ENCODE data around the gene COQ8B. TPM values are rescaled to one million over a fixed set of nuclear protein-coding genes. Genes with fewer than 3 reads are reported as not detected.

COQ8B gene
- total and polyA plus RNA-seq, 7 donors, result 24.7 to 59.3 (median 35.9) TPM

DNA sequence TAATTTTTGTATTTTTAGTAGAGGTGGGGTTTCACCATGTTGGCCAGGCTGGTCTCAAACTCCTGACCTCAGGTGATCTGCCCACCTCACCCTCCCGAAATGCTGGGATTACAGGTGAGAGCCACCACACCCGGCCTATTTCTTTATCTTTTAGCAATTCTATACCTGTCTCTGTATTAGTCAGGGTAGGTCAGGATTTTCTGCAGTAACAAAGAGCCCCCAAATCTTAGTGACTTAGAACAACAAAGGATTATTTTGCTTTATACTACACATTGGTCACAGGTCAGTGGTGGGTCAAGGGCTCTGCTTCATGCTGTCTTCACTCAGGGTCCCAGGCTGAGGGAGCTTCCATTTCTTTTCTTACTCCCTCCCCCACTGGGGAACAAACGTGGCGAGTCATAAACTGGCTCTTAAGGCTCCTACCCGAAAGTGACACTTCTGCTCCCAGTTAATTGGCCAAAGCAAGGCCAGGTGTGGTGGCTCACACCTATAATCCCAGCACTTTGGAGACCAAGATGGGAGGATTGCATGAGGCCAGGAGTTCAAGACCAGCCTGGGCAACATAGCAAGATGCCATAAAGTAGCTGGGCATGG is 7.1 kb upstream of the COQ8B start:
- intact Hi-C loops (cut with DNase I), result no loop called here
- no peak overlapping the region for H3K4me3 ChIP-seq
- 89 to 95% methylated on average over 5 of the region's 5 CpGs for WGBS, 2 donors
- peaks cover 5 to 61% (median 39%) of the 10 kb centered on the region in 4 donors for H3K36me3 ChIP-seq
- TF ChIP-seq, protein P1, sequence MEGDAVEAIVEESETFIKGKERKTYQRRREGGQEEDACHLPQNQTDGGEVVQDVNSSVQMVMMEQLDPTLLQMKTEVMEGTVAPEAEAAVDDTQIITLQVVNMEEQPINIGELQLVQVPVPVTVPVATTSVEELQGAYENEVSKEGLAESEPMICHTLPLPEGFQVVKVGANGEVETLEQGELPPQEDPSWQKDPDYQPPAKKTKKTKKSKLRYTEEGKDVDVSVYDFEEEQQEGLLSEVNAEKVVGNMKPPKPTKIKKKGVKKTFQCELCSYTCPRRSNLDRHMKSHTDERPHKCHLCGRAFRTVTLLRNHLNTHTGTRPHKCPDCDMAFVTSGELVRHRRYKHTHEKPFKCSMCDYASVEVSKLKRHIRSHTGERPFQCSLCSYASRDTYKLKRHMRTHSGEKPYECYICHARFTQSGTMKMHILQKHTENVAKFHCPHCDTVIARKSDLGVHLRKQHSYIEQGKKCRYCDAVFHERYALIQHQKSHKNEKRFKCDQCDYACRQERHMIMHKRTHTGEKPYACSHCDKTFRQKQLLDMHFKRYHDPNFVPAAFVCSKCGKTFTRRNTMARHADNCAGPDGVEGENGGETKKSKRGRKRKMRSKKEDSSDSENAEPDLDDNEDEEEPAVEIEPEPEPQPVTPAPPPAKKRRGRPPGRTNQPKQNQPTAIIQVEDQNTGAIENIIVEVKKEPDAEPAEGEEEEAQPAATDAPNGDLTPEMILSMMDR (IDR thresholded peaks at IDR 0.05), result no peak
- no peak for TF ChIP-seq POLR2AphosphoS5 (IDR thresholded peaks at IDR 0.05)
- TF ChIP-seq EP300 (IDR thresholded peaks at IDR 0.05), result no peak
- TF ChIP-seq POLR2A (IDR thresholded peaks at IDR 0.05), result no peak
- DNase-seq, result no peak
- no peaks in the 10 kb centered on the region for H3K27me3 ChIP-seq
- H3K9me3 ChIP-seq, result no peaks in the 10 kb centered on the region
- H3K4me1 ChIP-seq, result peaks cover 0 to 50% (median 39%) of the 10 kb centered on the region in 4 donors
- H3K27ac ChIP-seq, result no peak overlapping the region

DNA sequence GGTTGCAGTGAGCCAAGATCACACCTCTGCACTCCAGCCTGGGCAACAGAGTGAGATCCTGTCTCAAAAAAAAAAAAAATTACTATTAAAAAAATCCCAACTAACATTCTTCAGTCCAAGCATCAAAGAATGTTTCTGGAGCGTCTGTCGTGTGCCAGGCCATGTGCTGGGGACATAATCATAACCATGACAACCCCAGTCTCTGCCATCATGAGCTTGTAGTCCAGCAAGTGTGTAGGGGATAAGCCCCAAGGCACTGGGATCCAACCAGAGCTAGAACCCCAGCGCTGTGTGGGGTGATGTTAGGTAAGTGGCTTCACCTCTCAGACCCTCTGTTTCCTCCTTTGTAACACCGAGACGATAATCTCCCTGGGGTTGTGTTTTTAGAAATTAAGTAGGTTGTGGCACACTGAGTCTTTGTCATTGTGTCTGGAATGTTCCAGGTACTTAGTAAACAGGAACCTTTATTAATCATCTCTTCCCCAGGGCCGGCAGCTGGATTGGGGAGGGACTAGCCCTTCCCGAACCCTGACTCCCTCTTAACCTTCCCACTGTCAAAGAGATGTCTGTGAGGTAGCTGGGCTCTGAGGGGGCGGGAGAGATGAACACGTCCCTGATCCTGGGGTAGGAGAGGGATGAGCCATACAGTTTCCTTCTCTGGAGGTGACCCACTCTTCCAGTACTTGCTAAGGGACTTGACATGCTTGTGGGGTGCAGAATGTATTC is 5.4 kb upstream of the COQ8B start:
- no peak for DNase-seq
- H3K9me3 ChIP-seq, result no peaks in the 10 kb centered on the region
- TF ChIP-seq, protein P1 (IDR thresholded peaks at IDR 0.05), result no peak
- peak in 1 of 4 donors; percentile 28 for TF ChIP-seq POLR2AphosphoS5 (IDR thresholded peaks at IDR 0.05)
- TF ChIP-seq EP300 (IDR thresholded peaks at IDR 0.05), result no peak
- TF ChIP-seq POLR2A (IDR thresholded peaks at IDR 0.05), result no peak
- H3K27ac ChIP-seq, result peak overlapping the region; percentile 95 to 99 (median 98)
- peaks cover 0 to 65% (median 44%) of the 10 kb centered on the region in 4 donors for H3K4me1 ChIP-seq
- H3K36me3 ChIP-seq, result peaks cover 5 to 45% (median 27%) of the 10 kb centered on the region in 4 donors
- H3K27me3 ChIP-seq, result no peaks in the 10 kb centered on the region
- intact Hi-C loops (cut with DNase I), result no loop called here
- H3K4me3 ChIP-seq, result peak overlapping the region in 1 of 4 donors; percentile 74
- WGBS, 2 donors, result 86 to 87% methylated on average over 9 of the region's 9 CpGs

GRCh38 chr19:40721140-40721486 is 4.4 kb upstream of the COQ8B start:
- Histone ChIP-seq H3K27ac (peak overlapping the region; percentile 95 to 99 (median 98)), H3K27me3 (no peaks in the 10 kb centered on the region), H3K4me3 (peak overlapping the region; percentile 13 to 92 (median 76)), H3K9me3 (no peaks in the 10 kb centered on the region), H3K4me1 (peaks cover 0 to 69% (median 48%) of the 10 kb centered on the region in 4 donors), H3K36me3 (peaks cover 0 to 36% (median 25%) of the 10 kb centered on the region in 4 donors)
- intact Hi-C loops (cut with DNase I), result no loop called here
- 87 to 89% methylated on average over 6 of the region's 6 CpGs for WGBS, 2 donors
- DNase-seq, result no peak
- TF ChIP-seq EP300 (IDR thresholded peaks at IDR 0.05), result no peak
- TF ChIP-seq POLR2AphosphoS5 (IDR thresholded peaks at IDR 0.05), result no peak
- TF ChIP-seq, protein P1 (IDR thresholded peaks at IDR 0.05), result no peak
- TF ChIP-seq POLR2A (IDR thresholded peaks at IDR 0.05), result no peak

GRCh38 chr19:40719414-40719894 is 2.8 kb upstream of the COQ8B start:
- whole genome bisulfite sequencing, 2 donors, result 25 to 52% methylated on average over 7 of the region's 7 CpGs
- intact Hi-C loops (cut with DNase I), result loop anchor here (10.0 kb wide), 2 partner anchors 275 to 1315 kb away; partner anchors contain the start of genes SERTAD3 and ZFP36
- Histone ChIP-seq H3K9me3 (no peaks in the 10 kb centered on the region), H3K4me3 (peak overlapping the region; percentile 74 to 92 (median 82)), H3K36me3 (peaks cover 0 to 24% (median 10%) of the 10 kb centered on the region in 4 donors), H3K4me1 (peaks cover 0 to 79% (median 60%) of the 10 kb centered on the region in 4 donors), H3K27ac (peak overlapping the region; percentile 95 to 99 (median 98)), H3K27me3 (no peaks in the 10 kb centered on the region)
- TF ChIP-seq POLR2AphosphoS5 (IDR thresholded peaks at IDR 0.05) (no peak), EP300 (IDR thresholded peaks at IDR 0.05) (no peak), POLR2A (IDR thresholded peaks at IDR 0.05) (no peak)
- TF ChIP-seq, protein P1 (IDR thresholded peaks at IDR 0.05), result no peak
- DNase-seq, result no peak

All from sigmoid colon (tissue), 7 donors.